GM06990 (cell line): Measurements from ENCODE around the gene SOAT1.

Experiments used
- DNase-seq: peaks from one replicate; pipeline ENCODE4 v3.0.0-alpha.2; 2011; ENCODE audit not compliant: insufficient read length; ENCODE audit errors: extremely low read depth
- H3K27me3 ChIP-seq: replicated peaks from 2 replicates; pipeline ENCODE4 v1.6.0; 2011; ENCODE audit warnings: low read length; ENCODE audit not compliant: control insufficient read depth, insufficient read depth
- H3K36me3 ChIP-seq: 2 replicates; pipeline ENCODE4 v1.5.1; 2011; ENCODE audit warnings: low read length; ENCODE audit not compliant: control insufficient read depth, insufficient read depth
- H3K4me3 ChIP-seq: replicated peaks from 2 replicates; pipeline ENCODE4 v1.5.1; 2011; ENCODE audit warnings: low read depth, mild to moderate bottlenecking, control low read depth, low read length
- CTCF ChIP-seq: IDR thresholded peaks from 2 replicates; pipeline ENCODE4 v1.5.1; 2011; ENCODE audit warnings: low read length, control low read depth, mild to moderate bottlenecking, inconsistent platforms; ENCODE audit not compliant: insufficient read depth, poor library complexity, severe bottlenecking

The SOAT1 gene

GRCh38 chr1:179318491-179318890 is 24.9 kb downstream of the SOAT1 start:
- no peak for DNase-seq
- no peak overlapping the region for H3K4me3 ChIP-seq
- no peaks in the 10 kb centered on the region for H3K36me3 ChIP-seq
- no peaks in the 10 kb centered on the region for H3K27me3 ChIP-seq
- no peak for TF ChIP-seq CTCF

- Histone ChIP-seq H3K4me3 (no peak overlapping the region), H3K27me3 (no peaks in the 10 kb centered on the region), H3K36me3 (no peaks in the 10 kb centered on the region)
- TF ChIP-seq CTCF, result no peak
- DNase-seq, result no peak
These were observed 28.1 kb downstream of the SOAT1 start for GRCh38 chr1:179321533-179322216.

GRCh38 chr1:179322557-179322956 is 29.0 kb downstream of the SOAT1 start:
- DNase-seq, result no peak
- H3K36me3 ChIP-seq, result no peaks in the 10 kb centered on the region
- no peaks in the 10 kb centered on the region for H3K27me3 ChIP-seq
- no peak for TF ChIP-seq CTCF
- H3K4me3 ChIP-seq, result no peak overlapping the region

- TF ChIP-seq CTCF, result no peak
- Histone ChIP-seq H3K27me3 (no peaks in the 10 kb centered on the region), H3K36me3 (no peaks in the 10 kb centered on the region), H3K4me3 (no peak overlapping the region)
- no peak for DNase-seq
These were observed 29.8 kb downstream of the SOAT1 start for GRCh38 chr1:179323436-179323835.

GRCh38 chr1:179325836-179326235 is 32.2 kb downstream of the SOAT1 start:
- H3K4me3 ChIP-seq, result no peak overlapping the region
- no peak for TF ChIP-seq CTCF
- no peaks in the 10 kb centered on the region for H3K27me3 ChIP-seq
- H3K36me3 ChIP-seq, result no peaks in the 10 kb centered on the region
- DNase-seq, result no peak

- H3K36me3 ChIP-seq, result no peaks in the 10 kb centered on the region
- no peak for DNase-seq
- H3K4me3 ChIP-seq, result no peak overlapping the region
- H3K27me3 ChIP-seq, result no peaks in the 10 kb centered on the region
- no peak for TF ChIP-seq CTCF
These were observed 33.1 kb downstream of the SOAT1 start for GRCh38 chr1:179326746-179327145.
